HL-60 (cell line): ENCODE data around the gene MBNL3.

ENCODE experiments used
- DNase-seq, 2 experiments: peaks; one replicate each; pipeline ENCODE4 v3.0.0-alpha.2; 2010 to 2020; ENCODE audit warnings: low read depth in 1 of 2, low spot score in 1 of 2
- H3K27ac ChIP-seq: fragments of 250-450 bp; sonication (Bioruptor Pico); replicated peaks from 2 replicates; pipeline ENCODE4 v1.5.1; 2020; ENCODE audit warnings: mild to moderate bottlenecking, moderate library complexity
- H3K27me3 ChIP-seq: fragments of 250-450 bp; sonication (Bioruptor Pico); 2 replicates; pipeline ENCODE4 v1.5.1; 2021; ENCODE audit warnings: mild to moderate bottlenecking, moderate library complexity; ENCODE audit not compliant: insufficient read depth, poor library complexity, severe bottlenecking
- H3K4me3 ChIP-seq: replicated peaks from 2 replicates; pipeline ENCODE4 v1.5.1; 2011; ENCODE audit warnings: mild to moderate bottlenecking, control low read depth, low read length; ENCODE audit not compliant: insufficient read depth
- GABPA ChIP-seq: IDR thresholded peaks from 2 replicates; pipeline ENCODE4 v1.6.1; 2012; ENCODE audit warnings: low read depth
- POLR2AphosphoS5 ChIP-seq: IDR thresholded peaks from 2 replicates; pipeline ENCODE4 v1.6.1; 2012; ENCODE audit warnings: low read depth
- SPI1 ChIP-seq: IDR thresholded peaks from 2 replicates; pipeline ENCODE4 v1.6.1; 2012; ENCODE audit warnings: low read depth, mild to moderate bottlenecking, borderline replicate concordance
- TF ChIP-seq, protein P1 (sequence below): IDR thresholded peaks from 2 replicates; pipeline ENCODE4 v1.6.1; 2012; ENCODE audit warnings: low read depth; ENCODE audit not compliant: insufficient replicate concordance
- TF ChIP-seq, protein P2 (sequence below): IDR thresholded peaks from one replicate; pipeline ENCODE4 v1.5.1; 2011; ENCODE audit warnings: low read length, control low read depth, inconsistent platforms; ENCODE audit not compliant: insufficient read depth

The MBNL3 gene

DNA sequence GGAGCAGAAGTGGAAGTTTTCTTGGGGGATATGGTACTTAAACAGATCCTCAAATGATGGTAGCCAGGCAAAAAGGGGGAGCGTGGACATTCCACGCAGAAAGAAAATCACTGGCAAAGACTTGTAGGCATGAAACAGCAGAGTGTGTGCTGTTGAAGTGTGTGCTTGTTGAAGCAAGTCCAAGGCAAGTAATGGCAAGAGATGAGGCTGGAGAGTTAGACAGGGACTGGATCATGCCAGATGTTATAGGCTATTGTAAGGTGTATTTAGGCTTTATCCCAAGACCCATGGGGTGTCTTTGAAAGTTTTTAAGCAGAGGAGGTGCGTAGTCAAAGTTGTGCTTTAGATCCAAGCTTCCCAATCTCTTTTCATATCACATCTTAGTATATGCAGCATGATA is 124.5 kb downstream of the MBNL3 start:
- Histone ChIP-seq H3K4me3 (no peak overlapping the region), H3K27ac (no peak overlapping the region), H3K27me3 (no peaks in the 10 kb centered on the region)
- TF ChIP-seq, protein P1, sequence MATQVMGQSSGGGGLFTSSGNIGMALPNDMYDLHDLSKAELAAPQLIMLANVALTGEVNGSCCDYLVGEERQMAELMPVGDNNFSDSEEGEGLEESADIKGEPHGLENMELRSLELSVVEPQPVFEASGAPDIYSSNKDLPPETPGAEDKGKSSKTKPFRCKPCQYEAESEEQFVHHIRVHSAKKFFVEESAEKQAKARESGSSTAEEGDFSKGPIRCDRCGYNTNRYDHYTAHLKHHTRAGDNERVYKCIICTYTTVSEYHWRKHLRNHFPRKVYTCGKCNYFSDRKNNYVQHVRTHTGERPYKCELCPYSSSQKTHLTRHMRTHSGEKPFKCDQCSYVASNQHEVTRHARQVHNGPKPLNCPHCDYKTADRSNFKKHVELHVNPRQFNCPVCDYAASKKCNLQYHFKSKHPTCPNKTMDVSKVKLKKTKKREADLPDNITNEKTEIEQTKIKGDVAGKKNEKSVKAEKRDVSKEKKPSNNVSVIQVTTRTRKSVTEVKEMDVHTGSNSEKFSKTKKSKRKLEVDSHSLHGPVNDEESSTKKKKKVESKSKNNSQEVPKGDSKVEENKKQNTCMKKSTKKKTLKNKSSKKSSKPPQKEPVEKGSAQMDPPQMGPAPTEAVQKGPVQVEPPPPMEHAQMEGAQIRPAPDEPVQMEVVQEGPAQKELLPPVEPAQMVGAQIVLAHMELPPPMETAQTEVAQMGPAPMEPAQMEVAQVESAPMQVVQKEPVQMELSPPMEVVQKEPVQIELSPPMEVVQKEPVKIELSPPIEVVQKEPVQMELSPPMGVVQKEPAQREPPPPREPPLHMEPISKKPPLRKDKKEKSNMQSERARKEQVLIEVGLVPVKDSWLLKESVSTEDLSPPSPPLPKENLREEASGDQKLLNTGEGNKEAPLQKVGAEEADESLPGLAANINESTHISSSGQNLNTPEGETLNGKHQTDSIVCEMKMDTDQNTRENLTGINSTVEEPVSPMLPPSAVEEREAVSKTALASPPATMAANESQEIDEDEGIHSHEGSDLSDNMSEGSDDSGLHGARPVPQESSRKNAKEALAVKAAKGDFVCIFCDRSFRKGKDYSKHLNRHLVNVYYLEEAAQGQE = no peak
- no peak for TF ChIP-seq SPI1
- no peak for TF ChIP-seq GABPA
- TF ChIP-seq POLR2AphosphoS5 = no peak
- TF ChIP-seq, protein P2, sequence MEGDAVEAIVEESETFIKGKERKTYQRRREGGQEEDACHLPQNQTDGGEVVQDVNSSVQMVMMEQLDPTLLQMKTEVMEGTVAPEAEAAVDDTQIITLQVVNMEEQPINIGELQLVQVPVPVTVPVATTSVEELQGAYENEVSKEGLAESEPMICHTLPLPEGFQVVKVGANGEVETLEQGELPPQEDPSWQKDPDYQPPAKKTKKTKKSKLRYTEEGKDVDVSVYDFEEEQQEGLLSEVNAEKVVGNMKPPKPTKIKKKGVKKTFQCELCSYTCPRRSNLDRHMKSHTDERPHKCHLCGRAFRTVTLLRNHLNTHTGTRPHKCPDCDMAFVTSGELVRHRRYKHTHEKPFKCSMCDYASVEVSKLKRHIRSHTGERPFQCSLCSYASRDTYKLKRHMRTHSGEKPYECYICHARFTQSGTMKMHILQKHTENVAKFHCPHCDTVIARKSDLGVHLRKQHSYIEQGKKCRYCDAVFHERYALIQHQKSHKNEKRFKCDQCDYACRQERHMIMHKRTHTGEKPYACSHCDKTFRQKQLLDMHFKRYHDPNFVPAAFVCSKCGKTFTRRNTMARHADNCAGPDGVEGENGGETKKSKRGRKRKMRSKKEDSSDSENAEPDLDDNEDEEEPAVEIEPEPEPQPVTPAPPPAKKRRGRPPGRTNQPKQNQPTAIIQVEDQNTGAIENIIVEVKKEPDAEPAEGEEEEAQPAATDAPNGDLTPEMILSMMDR = no peak
- no peak for DNase-seq

DNA sequence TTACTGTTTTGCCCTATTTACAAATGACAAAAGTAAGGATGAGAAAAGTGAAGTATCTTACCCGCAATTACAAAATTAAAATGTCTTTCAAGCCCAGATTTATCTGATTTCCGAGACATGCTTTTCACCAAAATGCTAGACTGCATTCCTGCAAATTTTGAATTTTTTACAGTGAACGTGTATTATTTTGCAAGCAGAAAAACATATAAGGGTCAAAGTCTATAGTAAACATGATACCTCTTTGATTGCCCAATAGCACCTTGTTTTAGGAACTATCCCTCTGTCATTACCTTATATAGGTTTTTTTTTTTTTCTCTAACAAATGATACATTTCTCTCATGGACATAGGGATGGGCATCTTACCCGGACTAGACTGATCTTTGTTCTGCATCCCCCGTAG is 135.4 kb downstream of the MBNL3 start:
- no peak for DNase-seq

DNA sequence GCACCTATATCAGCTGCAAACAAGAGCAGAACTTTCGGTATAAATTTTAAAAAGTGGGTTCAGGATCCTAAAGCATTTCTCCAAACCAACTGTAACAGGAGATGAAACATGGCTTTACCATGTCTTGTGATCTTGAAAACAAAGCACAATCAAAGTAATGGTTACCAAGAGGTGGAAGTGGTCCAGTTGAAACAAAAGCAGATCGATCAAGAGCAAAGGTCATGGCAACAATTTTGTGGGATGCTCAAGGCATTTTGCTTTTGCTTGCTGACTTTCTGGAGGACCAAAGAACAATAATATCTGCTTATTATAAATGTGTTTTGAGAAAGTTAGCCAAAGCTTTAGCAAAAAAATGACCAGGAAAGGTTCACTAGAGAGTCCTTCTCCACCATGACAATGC is 152.7 kb downstream of the MBNL3 start:
- Histone ChIP-seq H3K27me3 (no peaks in the 10 kb centered on the region), H3K27ac (no peak overlapping the region), H3K4me3 (no peak overlapping the region)
- DNase-seq = no peak
- no peak for TF ChIP-seq SPI1
- TF ChIP-seq, protein P2 = no peak
- no peak for TF ChIP-seq POLR2AphosphoS5
- TF ChIP-seq, protein P1 = no peak
- TF ChIP-seq GABPA = no peak

More for the DNA sequence above, 135.4 kb downstream of the MBNL3 start:
- Histone ChIP-seq H3K27ac (no peak overlapping the region), H3K27me3 (no peaks in the 10 kb centered on the region), H3K4me3 (no peak overlapping the region)
- TF ChIP-seq SPI1 (no peak), POLR2AphosphoS5 (no peak), GABPA (no peak)
- TF ChIP-seq, protein P2 = no peak

DNA sequence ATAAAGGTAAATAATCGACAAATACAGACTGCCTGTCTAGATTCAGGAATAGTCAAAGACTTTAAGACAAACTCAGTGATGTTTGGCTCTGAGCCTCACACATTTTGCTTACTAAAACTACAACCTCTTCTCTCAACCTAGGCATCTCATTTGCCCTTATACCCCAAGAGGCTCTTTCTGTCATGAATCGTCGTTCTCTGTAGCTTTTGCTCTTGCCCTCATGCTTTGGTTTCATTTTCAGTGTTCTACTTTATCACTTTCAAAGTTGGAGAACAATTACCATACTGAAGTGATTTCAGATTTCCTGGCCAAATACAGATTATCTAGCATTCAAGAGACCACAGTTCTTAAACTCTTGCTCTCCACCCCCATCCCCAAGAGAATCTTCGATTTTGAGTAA is 155.5 kb downstream of the MBNL3 start:
- DNase-seq = no peak
- H3K27ac ChIP-seq = no peak overlapping the region

More for the DNA sequence above, 155.5 kb downstream of the MBNL3 start:
- Histone ChIP-seq H3K27me3 (no peaks in the 10 kb centered on the region), H3K4me3 (no peak overlapping the region)
- no peak for TF ChIP-seq GABPA
- TF ChIP-seq, protein P2 = no peak
- TF ChIP-seq POLR2AphosphoS5 = no peak
- no peak for TF ChIP-seq SPI1
- TF ChIP-seq, protein P1 = no peak
